CD14-positive monocyte (primary cell): ENCODE measurements around the gene MARCHF4. TPM values are rescaled to one million over a fixed set of nuclear protein-coding genes. Genes with fewer than 3 reads are reported as not detected.

ENCODE experiments used
- DNase-seq, 3 donors: peaks; one replicate each; pipeline ENCODE4 v3.0.0-alpha.2; 2011 to 2022
- H2AFZ ChIP-seq: 2 replicates; pipeline ENCODE4 v1.6.0; 2012; ENCODE audit warnings: mild to moderate bottlenecking, low read depth, low read length, inconsistent platforms; ENCODE audit not compliant: insufficient read depth, poor library complexity, severe bottlenecking
- H3K27ac ChIP-seq, 2 donors: 1 replicate in 1 of 2; 2 replicates in 1 of 2; pipeline ENCODE4 v1.5.1; 2012 to 2013; ENCODE audit warnings: low read length in 2 of 2, control low read depth in 1 of 2, inconsistent platforms in 1 of 2, low read depth in 1 of 2, mild to moderate bottlenecking in 1 of 2
- H3K27me3 ChIP-seq, 2 donors: one replicate each; pipeline versions ENCODE4 v1.6.0 to v1.6.1; 2011 to 2013; ENCODE audit warnings: low read length in 2 of 2; ENCODE audit not compliant: control insufficient read depth in 2 of 2, insufficient read depth in 2 of 2
- H3K36me3 ChIP-seq, 2 donors: replicated peaks in 1 of 2; 1 replicate in 1 of 2; 2 replicates in 1 of 2; pipeline versions ENCODE4 v1.5.1 to v1.6.1; 2012 to 2013; ENCODE audit warnings: low read length in 2 of 2, control low read depth in 1 of 2, inconsistent platforms in 1 of 2, mild to moderate bottlenecking in 1 of 2; ENCODE audit not compliant: insufficient read depth in 2 of 2, control insufficient read depth in 1 of 2
- H3K4me1 ChIP-seq, 2 donors: 1 replicate in 1 of 2; 2 replicates in 1 of 2; pipeline versions ENCODE4 v1.5.1 to v1.6.1; 2012 to 2013; ENCODE audit warnings: low read length in 2 of 2, control low read depth in 1 of 2, inconsistent platforms in 1 of 2, mild to moderate bottlenecking in 1 of 2, moderate library complexity in 1 of 2; ENCODE audit not compliant: insufficient read depth in 2 of 2, control insufficient read depth in 1 of 2
- H3K4me2 ChIP-seq: replicated peaks from 2 replicates; pipeline ENCODE3; 2012; ENCODE audit warnings: low read length, moderate library complexity, mild to moderate bottlenecking; ENCODE audit not compliant: poor library complexity, severe bottlenecking; ENCODE audit errors: extremely low read depth
- H3K4me3 ChIP-seq, 3 experiments: fragments of 200-600 bp in 1 of 3; sonication (generic) in 1 of 3; replicated peaks in 1 of 3; 1 replicate in 2 of 3; 2 replicates in 1 of 3; pipeline ENCODE4 v1.5.1; 2011 to 2013; ENCODE audit warnings: low read length in 3 of 3, mild to moderate bottlenecking in 3 of 3, control low read depth in 2 of 3, low read depth in 2 of 3, inconsistent platforms in 1 of 3, moderate library complexity in 1 of 3
- H3K79me2 ChIP-seq: 2 replicates; pipeline ENCODE4 v1.6.0; 2012; ENCODE audit warnings: mild to moderate bottlenecking, control low read depth, inconsistent platforms, low read length, moderate library complexity; ENCODE audit not compliant: insufficient read depth
- H3K9ac ChIP-seq: 2 replicates; pipeline ENCODE4 v1.6.0; 2017; ENCODE audit warnings: low read length, mild to moderate bottlenecking; ENCODE audit not compliant: insufficient read depth, poor library complexity, severe bottlenecking
- H3K9me3 ChIP-seq, 2 donors: replicated peaks in 1 of 2; 1 replicate in 1 of 2; 2 replicates in 1 of 2; pipeline versions ENCODE4 v1.5.1 to v1.6.1; 2012 to 2013; ENCODE audit warnings: low read length in 2 of 2, control low read depth in 1 of 2; ENCODE audit not compliant: control insufficient read depth in 1 of 2, insufficient read depth in 1 of 2
- H4K20me1 ChIP-seq: 2 replicates; pipeline ENCODE4 v1.6.0; 2012; ENCODE audit warnings: mild to moderate bottlenecking, low read length, control low read depth, moderate library complexity; ENCODE audit not compliant: insufficient read depth
- H3K27ac Mint-ChIP-seq, 7 donors: one replicate each; pipeline ENCODE4 v1.8.0; 2020; ENCODE audit warnings: mild to moderate bottlenecking in 7 of 7, mixed read lengths in 7 of 7, moderate library complexity in 6 of 7, inconsistent platforms in 2 of 7
- H3K27me3 Mint-ChIP-seq, 3 donors: one replicate each; pipeline ENCODE4 v1.8.0; 2021 to 2022; ENCODE audit warnings: low read depth in 3 of 3, mild to moderate bottlenecking in 3 of 3, mixed read lengths in 3 of 3, moderate library complexity in 3 of 3, inconsistent platforms in 1 of 3
- H3K36me3 Mint-ChIP-seq, 2 donors: one replicate each; pipeline ENCODE4 v1.8.0; 2020; ENCODE audit warnings: mixed read lengths in 2 of 2, inconsistent platforms in 1 of 2, mild to moderate bottlenecking in 1 of 2
- H3K4me1 Mint-ChIP-seq: one replicate; pipeline ENCODE4 v1.8.0; 2020; ENCODE audit warnings: mild to moderate bottlenecking, mixed read lengths
- H3K4me3 Mint-ChIP-seq, 2 donors: one replicate each; pipeline ENCODE4 v1.8.0; 2020; ENCODE audit warnings: mild to moderate bottlenecking in 2 of 2, mixed read lengths in 2 of 2, moderate library complexity in 1 of 2
- H3K9me3 Mint-ChIP-seq, 7 donors: one replicate each; pipeline ENCODE4 v1.8.0; 2020 to 2022; ENCODE audit warnings: mixed read lengths in 7 of 7, mild to moderate bottlenecking in 6 of 7, moderate library complexity in 6 of 7, inconsistent platforms in 2 of 7
- CTCF ChIP-seq: fragments of 200-600 bp; IDR thresholded peaks from one replicate; pipeline ENCODE4 v1.8.0; 2022; ENCODE audit warnings: antibody characterized with exemption, mild to moderate bottlenecking
- WGBS: methylation state at CpG from one replicate; pipeline ENCODE4 v1.1.5; 2013; ENCODE audit warnings: missing lambda C conversion rate; ENCODE audit not compliant: insufficient coverage; 5-methylcytosine and 5-hydroxymethylcytosine counted together
- intact Hi-C, 2 donors: fragments of 100-400 bp; cut with micrococcal nuclease; formaldehyde crosslinking; loops; one replicate each; pipeline versions ENCODE4 v1.15.0 to v1.15.1; 2023
- polyA plus RNA-seq, 3 donors: library from polyadenylated mRNA; depleted of rRNA in 1 of 3; unstranded in 2 of 3; stranded (reverse) in 1 of 3; fragments of 300-500 nt in 2 of 3; fragments of >200 nt in 1 of 3; fragmentation: Illumina TruSeq in 2 of 3; gene quantifications; 1 replicate in 2 of 3; 2 replicates in 1 of 3; pipeline ENCODE4 v1.2.3, GENCODE V29; 2012 to 2021

MARCHF4 gene
- polyA plus RNA-seq, 3 donors: not detected

DNA sequence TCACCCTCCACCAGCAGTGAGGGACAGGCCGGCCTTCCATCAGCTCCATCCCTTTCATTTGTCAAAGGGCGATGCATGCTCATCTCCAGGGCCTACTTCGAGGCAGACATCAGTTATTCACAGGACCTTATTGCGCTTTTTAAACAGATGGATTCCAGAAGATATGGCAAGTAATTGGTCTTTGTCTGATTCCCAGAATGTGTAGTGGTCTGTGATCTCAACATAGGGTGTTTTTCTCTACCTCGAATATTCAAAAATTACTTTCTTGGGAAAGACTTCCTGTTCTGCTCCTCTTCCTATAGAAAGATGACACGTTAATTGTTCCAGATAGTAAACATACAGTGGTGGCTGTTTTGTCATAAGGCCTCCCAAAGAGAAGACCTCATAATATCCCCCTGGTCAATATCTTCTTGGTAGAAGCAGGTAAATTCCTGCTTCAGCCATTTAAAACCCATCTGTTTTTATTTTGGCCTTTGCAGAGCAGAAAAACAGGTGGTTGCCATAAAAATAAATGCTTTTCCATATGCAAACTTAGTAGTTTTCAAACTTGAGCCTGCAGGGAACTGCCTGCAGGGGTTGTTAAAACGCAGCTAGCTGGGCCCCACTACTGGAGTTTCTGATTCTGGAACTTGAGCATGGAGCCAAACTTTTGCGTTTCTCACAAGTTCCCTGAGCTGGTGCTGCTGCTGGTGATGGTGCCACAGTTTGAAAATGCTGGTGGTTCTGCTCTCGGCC, 48.3 kb upstream of the MARCHF4 start:
- Mint-ChIP-seq H3K4me3 (no peak overlapping the region), H3K27ac (peak overlapping the region in 2 of 7 donors; percentile 10 to 27), H3K4me1 (peaks cover 6% of the 10 kb centered on the region), H3K9me3 (peaks cover 6 to 16% (median 11%) of the 10 kb centered on the region in 7 donors), H3K27me3 (no peaks in the 10 kb centered on the region), H3K36me3 (peaks cover 90 to 98% of the 10 kb centered on the region in 2 donors)
- H2AFZ ChIP-seq: no peak overlapping the region
- peaks cover 8 to 11% of the 10 kb centered on the region in 2 donors for H3K9me3 ChIP-seq
- WGBS: 100% methylated on average over 6 of the region's 9 CpGs
- H3K79me2 ChIP-seq: no peaks in the 10 kb centered on the region
- H3K9ac ChIP-seq: no peak overlapping the region
- no peak for DNase-seq
- H3K4me1 ChIP-seq: no peaks in the 10 kb centered on the region
- no peak overlapping the region for H3K4me2 ChIP-seq
- no peaks in the 10 kb centered on the region for H3K27me3 ChIP-seq
- H4K20me1 ChIP-seq: no peaks in the 10 kb centered on the region
- H3K4me3 ChIP-seq: no peak overlapping the region
- intact Hi-C loops: no loop called here
- H3K27ac ChIP-seq: no peak overlapping the region
- peaks cover 76 to 99% of the 10 kb centered on the region in 2 donors for H3K36me3 ChIP-seq
- no peak for TF ChIP-seq CTCF

DNA sequence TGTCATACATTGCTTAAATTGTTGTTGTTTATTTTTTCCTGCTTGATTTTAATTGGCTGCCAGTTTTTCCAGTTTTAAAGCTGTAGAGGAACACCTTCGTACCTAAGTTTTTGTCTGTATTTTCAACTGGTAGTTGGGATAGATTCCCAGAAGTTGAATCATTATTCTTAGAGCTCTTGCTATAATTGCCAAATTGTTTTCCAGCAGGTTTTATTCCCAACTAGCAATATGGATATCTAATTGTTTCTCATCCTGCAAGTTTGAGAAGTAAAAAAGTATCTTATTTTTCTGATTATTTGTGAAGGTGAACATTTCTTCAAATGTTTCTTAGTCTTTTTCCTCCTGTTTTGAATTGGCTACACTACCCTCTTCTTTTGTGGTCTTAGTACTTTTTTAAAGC, 46.7 kb upstream of the MARCHF4 start:
- intact Hi-C loops: loop anchor here in 1 of 2 donors (10.0 kb wide), 1 partner anchor 304 kb away; no protein-coding TSS in a partner anchor
- DNase-seq: no peak
- H3K27me3 Mint-ChIP-seq: no peaks in the 10 kb centered on the region
- no peaks in the 10 kb centered on the region for H3K79me2 ChIP-seq
- H3K4me3 Mint-ChIP-seq: no peak overlapping the region
- TF ChIP-seq CTCF: no peak
- H3K27ac Mint-ChIP-seq: no peak overlapping the region
- no peak overlapping the region for H2AFZ ChIP-seq
- H3K4me1 Mint-ChIP-seq: peaks cover 6% of the 10 kb centered on the region
- H4K20me1 ChIP-seq: no peaks in the 10 kb centered on the region
- no peak overlapping the region for H3K27ac ChIP-seq
- peaks cover 0 to 3% (median under 1%) of the 10 kb centered on the region in 7 donors for H3K9me3 Mint-ChIP-seq
- no peaks in the 10 kb centered on the region for H3K9me3 ChIP-seq
- no peaks in the 10 kb centered on the region for H3K27me3 ChIP-seq
- no peak overlapping the region for H3K9ac ChIP-seq
- H3K4me2 ChIP-seq: no peak overlapping the region
- H3K36me3 ChIP-seq: peaks cover 69 to 97% of the 10 kb centered on the region in 2 donors
- WGBS: no CpG with 5 or more reads among the region's 1 CpG
- no peaks in the 10 kb centered on the region for H3K4me1 ChIP-seq
- H3K36me3 Mint-ChIP-seq: peaks cover 85 to 92% of the 10 kb centered on the region in 2 donors
- H3K4me3 ChIP-seq: no peak overlapping the region
